A172 (cell line): ENCODE data around the gene INAVA. TPM values are rescaled to one million over a fixed set of nuclear protein-coding genes. Genes with fewer than 3 reads are reported as not detected.

Experiments
- DNase-seq: peaks from one replicate; pipeline ENCODE4 v3.0.0-alpha.2; 2015; ENCODE audit warnings: low spot score
- total RNA-seq: library from RNA; depleted of rRNA; stranded (reverse); fragments of >200 nt; shearing (Covaris generic); gene quantifications from 2 replicates; pipeline ENCODE4 v1.2.3, GENCODE V29; 2014; rRNA removed

INAVA gene, protein sequence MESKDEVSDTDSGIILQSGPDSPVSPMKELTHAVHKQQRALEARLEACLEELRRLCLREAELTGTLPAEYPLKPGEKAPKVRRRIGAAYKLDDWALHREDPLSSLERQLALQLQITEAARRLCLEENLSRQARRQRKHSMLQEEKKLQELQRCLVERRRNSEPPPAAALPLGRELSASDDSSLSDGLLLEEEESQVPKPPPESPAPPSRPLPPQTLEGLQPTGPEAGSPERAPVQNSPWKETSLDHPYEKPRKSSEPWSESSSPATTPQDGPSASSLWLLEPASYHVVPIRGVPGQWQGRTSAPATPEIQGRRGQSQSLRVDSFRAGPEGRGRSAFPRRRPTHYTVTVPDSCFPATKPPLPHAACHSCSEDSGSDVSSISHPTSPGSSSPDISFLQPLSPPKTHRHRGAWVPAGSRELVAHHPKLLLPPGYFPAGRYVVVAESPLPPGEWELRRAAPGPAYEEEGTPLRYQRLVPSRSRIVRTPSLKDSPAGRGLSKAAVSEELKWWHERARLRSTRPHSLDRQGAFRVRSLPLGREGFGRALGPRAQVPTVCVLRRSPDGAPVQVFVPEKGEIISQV
- total RNA-seq = 4.6 and 10.9 TPM in 2 replicates

DNA sequence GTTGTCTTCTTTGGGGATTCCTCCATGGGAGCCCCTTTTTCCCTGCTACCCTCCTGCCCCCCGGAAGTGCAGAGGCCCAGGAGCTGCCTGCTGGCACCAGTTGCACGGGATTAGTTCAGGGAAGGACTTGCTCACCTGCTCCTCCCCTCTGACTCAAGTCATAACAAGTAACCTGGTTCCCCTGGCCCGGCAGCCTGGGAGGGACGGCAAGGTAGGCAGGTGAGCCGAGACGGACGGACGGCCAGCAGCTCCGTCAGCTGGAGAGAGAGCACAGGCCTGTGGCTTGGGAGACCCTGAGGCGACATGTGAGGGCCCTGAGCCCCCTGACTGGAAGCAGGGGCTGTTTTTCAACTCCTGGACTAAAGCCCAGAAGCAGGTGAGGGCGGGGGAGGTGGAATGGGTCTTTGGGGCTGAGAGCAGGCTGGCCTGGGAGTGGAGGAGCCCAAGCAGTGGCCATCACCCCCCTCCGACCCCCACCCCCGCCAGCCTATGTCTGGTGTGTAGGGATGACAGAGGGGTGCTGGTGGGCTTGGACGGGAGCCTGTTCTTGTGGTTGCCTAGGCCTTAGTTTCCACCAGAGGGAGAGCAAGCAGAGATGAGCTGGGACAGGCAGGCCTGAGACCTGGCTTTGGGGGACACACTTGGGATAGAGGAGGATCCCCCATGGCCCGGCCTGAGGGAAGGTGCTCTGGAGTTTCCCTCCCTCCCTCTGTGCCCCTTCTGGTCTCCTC is at the start of gene INAVA:
INAVA (plus strand) TSS at position 189 of the 731 bp plus-strand sequence. CDS start 3,501 bp downstream, outside the sequence.
- DNase-seq = no peak

DNA sequence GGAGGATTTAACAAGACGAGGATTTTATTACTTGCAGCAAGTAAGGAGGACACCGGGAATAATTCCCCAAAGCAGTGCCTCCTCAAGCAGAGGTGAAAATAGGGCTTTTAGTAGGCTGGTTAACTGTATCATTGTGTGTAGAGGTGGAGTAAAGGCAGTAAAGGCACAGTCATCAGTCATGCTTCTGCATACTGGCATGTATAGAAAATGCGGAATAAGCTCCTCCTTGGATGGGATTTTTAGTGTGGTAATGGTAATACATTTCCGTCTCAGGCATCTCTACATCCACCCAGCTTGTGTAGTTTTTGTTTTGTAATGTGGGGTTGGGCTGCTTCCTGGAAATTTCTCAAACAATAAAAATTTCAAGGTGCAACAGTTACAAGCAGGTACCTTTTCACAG is 49.3 kb upstream of the INAVA start:
- DNase-seq = no peak

DNA sequence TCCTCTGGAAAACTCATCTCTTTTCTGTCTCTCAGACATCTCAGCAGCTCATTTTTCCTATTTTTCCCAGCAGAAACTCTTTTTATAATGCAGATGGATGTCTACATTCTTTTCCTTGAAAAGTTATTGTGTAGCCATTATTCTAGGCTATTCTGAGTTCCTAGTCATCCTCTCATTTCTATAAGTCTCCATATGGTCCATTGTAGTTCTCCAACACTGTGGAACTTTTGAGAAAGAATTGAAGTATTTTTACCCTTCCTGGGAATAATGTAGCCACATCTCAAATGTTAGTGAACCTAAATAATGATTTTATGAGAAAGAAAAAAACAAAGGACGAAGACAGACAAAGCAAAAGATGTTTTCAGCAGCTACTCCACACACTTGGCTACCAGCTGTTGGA is 48.3 kb upstream of the INAVA start:
- no peak for DNase-seq

DNA sequence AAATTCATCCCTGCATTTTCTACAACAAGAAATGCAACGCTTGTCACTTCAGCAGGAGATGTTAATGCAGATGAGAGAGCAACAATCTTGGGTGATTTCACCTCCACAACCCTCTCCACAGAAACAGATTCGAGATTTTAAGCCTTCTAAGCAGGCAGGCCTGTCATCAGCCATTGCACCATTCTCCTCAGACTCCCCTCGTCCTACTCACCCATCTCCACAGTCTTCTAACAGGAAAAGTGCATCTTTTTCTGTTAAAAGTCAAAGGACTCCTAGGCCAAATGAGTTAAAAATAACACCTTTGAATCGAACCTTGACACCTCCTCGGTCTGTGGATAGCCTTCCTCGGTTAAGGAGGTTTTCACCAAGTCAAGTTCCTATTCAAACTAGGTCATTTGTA is 45.3 kb upstream of the INAVA start:
- no peak for DNase-seq

DNA sequence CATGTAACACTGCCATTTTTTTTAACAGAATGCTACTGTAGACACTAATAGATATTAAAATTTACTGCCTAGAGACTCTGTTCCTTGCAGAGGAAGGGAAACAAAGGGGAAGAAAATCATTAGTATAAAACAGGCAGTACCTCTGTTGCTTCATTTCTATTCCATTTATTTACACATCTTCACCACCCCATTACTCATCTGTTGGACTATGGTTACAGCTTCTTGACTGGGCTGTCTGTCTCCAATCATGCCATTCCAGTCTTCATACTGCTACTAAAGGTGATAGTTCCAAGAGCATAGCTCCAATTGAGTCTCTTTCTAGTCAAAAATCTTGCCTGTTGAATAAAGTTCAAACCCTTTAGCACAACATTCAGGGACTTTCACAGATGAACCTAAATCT is 44.1 kb upstream of the INAVA start:
- DNase-seq = no peak

DNA sequence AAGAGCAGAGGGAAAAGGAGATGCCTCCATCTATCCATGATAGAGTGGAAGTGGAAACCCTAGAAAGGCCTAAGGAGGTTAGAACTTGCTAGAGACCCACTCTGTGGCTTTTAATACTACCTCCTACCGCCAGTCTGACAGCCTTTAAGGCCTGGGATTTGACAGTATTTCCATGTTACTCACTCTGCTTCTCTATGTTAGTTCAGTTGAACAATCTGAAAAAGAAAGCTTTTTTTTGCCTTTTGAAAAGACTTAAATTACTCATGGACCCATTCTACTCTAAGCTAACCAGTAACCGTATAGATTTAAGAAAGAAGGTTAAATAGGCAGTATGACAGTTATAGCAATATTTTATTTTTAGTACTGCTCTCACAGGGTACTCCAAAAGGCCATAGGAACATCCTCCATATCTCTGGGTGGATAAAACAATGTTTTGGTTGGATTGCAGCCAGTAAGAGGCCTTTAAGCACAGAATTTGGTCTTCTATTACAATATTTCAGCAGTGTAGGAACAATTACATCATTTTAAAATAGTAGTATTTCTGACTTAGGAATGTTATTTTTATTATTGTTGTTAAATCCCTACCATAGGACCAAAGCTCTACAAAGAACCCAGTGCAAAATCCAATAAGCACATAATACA is 37.9 kb upstream of the INAVA start:
- DNase-seq = no peak

DNA sequence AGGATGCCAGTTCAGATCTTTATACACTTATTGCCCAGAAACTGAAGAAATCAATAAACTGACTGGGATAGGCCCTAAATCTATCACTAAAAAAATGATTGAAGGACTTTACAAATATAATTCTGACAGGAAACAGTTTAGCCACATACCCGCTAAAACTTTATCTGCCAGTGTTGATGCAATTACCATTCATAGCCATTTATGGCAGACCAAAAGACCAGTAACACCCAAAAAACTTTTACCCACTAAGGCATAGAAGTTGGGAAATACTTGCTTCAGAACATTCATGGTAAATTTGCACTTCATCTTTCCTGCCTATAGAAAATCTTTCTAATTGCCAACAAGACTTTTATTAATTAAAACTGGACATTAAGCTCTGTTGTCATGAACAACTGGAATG is 36.9 kb upstream of the INAVA start:
- no peak for DNase-seq

DNA sequence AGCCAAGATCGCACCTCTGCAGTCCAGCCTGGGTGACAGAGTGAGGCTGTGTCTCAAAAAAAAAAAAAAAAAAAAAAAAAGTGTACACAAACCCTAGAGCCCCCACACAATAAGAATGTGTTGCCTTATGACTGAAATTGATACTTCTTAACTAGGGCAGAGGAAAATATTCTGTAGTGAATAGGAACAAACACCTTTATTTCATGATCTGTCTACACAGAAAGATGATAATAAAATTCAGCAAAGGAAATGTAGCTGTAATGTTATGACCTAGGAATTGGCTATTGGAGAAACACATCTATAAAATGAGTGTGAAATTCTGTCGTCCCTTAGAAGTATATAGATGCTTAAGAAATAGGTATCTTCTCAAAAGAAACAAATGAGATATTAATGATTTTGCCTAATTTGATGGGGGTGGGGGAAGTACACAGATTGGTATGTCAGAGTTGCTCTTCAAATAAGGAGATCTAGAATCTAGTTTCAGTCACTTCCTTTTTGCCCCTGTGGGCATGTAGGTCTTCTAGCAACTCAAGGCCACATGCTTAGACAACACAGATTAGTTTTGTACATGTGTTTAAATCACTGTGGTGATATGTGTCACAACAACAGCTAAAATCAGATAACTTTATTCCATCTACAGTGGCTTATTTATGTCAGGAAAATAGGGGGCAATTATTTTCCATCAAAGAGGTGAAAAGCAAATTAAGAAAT is 32.6 kb upstream of the INAVA start:
- DNase-seq = no peak

DNA sequence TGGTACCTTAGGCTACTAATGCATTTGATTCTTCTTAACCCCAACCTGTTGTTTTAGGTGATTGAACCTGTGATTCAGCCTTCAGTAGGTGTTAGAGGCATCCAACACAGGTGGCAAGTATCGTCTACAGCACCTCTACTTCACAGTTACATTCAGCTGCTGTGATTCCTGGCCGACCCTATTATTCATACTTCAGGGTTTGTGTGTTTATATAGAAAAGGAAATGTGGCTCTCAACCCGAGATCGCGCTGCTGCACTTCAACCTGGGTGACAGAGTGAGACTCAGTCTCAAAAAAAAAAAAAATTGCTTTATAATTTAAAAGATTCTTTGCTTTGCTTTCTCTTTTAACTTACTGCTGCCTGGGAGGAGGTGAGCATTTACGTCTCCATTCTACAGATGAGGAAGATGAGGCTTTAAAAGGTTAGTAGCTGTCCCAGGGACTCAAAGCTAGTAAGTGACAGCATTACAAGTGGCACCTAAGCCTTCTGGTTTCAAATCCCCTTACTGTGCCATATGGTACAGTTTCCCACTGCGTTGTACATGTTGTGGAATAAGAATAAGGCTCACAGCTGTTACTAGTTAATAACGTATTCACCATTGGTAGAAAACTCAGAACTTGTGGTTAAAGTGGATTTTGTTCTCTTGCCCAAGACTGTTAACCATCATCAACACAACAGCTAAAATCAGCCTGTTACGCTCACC is 31.8 kb upstream of the INAVA start:
- no peak for DNase-seq

DNA sequence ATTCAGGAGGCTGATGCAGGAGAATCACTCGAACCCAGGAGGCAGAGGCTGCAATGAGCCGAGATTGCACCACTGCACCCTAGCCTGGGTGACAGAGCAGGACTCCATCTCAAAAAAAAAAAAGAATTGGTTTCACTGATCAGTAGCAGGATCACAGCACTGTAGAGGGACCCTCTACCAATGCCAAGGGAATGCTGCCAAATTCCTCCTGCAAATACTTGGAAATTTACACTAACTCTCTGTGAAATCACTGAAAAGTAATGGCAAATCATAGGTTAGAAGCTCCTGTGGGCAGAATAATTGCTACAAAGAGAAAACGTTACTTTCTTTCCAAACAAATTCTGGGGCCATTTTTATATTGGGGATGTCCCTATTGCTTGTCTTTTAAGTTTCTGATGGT is 28.6 kb upstream of the INAVA start:
- DNase-seq = no peak

DNA sequence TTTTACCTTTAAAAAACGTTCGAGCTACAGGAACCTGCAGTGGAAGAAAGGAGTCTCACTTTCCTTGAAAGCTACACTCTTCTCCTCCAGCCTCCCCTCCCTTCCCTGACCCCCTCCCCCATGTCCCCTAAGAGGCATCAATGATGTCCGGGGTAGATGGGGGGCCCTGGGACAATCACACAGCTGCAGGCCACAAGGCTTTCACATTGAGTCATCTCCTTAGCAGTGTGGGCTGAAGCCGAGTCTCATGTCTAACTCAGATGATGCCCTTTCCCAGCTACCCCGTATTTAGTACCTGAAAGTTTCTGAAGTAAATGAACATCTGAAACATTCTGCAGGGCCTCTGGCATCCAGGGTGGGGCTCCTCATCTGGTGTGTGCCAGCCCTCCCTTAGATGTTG is 28.2 kb upstream of the INAVA start:
- no peak for DNase-seq

DNA sequence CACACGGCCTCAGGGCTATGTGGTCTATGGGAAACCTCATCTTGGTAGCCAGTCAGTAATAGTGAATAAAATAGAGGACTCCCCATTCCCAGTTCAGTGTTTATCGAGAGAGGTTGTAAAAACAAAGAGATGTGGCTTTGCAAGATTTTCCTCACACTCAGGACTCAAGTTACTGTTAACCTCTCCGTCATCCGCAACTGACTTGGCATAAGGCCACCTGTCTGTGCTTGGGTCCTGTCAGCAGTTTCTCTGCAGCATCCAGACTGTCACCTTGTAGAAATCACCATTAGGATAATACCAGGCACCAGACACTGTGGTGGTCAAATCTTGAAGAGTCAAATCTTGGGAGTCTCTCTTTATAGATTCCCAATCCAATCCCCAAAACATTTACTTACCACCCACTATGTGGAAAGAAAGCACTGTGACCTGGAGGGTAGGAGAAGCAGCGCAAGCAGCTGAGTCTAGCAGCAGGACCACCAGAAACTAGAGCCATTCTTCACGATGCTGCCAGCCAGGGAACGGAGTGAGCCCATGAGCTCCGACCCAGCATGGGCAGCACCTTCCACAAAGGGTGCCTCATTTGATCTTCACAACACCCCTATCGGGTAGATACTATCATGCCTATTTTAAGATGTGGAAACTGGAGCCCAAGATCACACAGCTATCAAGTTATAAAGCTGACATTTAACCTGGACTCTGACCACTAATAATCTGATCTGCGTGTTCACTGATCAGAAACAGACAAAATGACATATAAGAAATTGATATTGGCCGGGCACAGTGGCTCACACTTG is 27.5 kb upstream of the INAVA start:
- no peak for DNase-seq

DNA sequence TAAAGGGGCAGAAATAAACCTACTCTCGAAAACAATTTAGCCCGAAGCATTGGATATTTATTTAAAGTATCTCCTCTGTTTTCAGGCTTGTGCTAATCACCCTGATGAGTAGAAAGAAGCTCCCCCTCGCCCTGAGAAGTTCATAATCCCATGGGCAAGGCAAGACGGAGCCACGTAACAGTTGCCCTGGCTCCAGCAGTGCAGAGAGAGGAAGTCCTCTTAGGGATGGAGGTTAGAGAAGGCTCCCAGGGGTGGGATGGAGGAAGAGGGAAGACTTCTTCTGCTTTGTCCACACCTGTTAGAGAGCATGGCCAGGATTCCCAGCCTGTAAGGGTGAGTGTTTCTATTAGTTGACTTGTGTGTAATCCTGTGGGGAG is 25.3 kb upstream of the INAVA start:
- DNase-seq = no peak

DNA sequence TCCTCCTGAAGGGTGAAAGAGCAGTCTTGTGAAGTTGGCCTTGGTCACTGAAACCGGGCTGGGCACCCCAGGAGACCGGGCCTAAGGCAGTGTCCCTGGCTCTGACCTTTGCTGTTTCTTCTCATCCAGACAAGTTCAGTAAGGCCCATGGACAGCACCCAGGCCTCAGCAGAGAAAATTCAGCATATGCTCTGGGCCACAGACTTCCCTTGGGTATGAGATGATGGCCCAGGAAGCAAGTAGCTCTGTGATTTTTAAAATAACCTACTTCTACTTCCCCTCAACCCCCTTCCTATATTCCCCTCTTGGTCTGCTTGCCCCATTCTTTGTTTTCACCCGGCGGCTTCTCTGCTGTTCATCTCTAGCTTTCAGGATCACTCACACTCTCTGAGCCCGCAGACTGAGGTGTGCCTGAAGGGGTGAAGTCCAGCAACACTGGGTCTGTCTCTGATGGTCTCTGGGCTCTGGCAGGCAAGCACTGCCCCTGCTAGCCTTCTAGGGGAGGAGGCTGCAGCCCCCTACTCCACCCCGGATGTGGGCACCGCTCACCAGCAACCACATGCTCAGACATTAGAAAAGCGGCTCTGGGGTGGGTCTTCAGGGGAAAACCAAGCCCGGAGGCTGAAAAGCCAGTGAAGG is 24.8 kb upstream of the INAVA start:
- DNase-seq = no peak

DNA sequence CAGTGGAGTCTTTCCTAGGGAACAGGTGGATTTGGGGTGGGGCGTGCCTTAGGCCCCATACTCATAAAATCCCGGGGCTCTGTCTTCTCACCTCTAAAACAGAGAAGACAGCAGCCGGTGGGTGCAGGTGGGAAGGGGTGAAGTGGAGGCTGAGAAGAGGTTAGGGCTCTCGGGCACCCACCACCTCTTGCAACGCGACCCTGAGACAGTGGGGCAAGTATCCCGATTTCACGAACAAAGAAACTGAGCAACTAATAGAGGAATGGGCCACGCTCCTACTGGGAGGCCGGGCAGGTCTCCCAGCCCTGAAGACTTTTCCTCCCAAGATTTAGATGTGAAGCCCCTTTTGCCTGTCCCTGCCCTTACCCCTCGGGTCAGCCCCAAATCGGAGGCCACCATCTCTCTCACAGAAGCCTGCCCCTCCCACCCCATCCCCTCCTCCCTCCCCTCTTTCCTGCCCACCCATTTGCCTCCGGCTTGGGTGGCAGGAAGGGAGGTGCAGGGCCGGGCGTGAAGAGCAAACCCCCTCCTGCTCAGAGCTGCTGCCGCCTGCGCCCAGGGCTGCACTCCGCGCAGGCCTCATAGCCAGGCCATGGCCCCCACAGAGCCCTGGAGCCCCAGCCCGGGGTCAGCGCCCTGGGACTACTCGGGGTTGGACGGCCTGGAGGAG is 22.1 kb upstream of the INAVA start, which contains the start of gene GPR25:
GPR25 (plus strand) TSS at position 536 of the 670 bp plus-strand sequence; CDS start at position 593, 57 bp downstream.
- no peak for DNase-seq

DNA sequence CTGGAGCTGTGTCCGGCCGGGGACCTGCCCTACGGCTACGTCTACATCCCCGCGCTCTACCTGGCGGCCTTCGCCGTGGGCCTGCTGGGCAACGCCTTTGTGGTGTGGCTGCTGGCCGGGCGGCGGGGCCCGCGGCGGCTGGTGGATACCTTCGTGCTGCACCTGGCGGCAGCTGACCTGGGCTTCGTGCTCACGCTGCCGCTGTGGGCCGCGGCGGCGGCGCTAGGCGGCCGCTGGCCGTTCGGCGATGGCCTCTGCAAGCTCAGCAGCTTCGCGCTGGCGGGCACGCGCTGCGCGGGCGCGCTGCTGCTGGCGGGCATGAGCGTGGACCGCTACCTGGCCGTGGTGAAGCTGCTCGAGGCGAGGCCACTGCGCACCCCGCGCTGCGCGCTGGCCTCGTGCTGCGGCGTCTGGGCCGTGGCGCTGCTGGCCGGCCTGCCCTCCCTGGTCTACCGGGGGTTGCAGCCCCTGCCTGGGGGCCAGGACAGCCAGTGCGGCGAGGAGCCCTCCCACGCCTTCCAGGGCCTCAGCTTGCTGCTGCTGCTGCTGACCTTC is 21.5 kb upstream of the INAVA start:
- no peak for DNase-seq

DNA sequence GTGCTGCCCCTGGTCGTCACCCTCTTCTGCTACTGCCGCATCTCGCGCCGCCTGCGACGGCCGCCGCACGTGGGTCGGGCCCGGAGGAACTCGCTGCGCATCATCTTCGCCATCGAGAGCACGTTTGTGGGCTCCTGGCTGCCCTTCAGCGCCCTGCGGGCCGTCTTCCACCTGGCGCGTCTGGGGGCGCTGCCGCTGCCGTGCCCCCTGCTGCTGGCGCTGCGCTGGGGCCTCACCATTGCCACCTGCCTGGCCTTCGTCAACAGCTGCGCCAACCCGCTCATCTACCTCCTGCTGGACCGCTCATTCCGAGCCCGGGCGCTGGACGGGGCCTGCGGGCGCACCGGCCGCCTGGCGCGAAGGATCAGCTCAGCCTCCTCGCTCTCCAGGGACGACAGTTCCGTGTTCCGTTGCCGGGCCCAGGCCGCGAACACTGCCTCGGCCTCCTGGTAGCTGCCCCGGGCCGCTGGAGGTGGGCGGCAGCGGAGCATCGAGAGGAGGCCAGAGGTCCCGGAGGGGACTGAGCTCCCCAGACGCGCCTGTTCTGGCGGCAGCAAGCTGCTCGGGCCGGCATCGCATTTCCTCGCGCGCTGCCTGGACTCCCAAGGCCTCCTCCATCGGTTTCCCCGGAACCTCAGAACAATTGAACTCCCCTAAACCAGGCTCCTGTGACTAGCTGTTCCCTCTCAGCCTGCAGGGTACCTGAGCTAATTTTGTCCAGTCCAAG is 20.9 kb upstream of the INAVA start:
- DNase-seq = no peak

DNA sequence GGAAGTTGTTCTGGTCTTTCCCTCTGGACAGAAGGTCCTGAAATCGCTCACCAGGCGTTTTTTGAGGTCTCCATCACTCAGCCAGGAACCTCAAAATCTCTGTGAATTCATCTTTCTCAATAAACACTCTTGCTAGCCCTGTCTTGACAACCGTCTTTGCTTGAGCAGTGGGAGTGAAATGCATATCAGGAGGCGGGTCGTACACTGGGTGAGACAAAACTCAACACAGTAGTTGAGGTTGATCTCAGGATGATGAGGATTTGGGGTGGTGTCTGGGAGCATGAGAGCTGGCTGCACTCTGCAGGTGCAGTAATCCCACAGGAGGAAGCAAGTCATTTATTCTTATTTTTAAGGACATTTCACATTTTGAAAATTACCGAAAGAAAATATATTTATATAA is 20.0 kb upstream of the INAVA start:
- DNase-seq = no peak
